ENCODE data around the gene LRRC8B. TPM values are rescaled to one million over a fixed set of nuclear protein-coding genes. Genes with fewer than 3 reads are reported as not detected.

Gene LRRC8B
- polyA plus RNA-seq, 10 donors = 2.4 to 4.5 (median 4.0) TPM

GRCh38 chr1:89546934-89547562 is 22.4 kb downstream of the LRRC8B start:
- DNase-seq = no peak

- DNase-seq = peak in 1 of 3 donors; percentile 50
These were observed 23.0 kb downstream of the LRRC8B start for GRCh38 chr1:89547563-89548116.

DNA sequence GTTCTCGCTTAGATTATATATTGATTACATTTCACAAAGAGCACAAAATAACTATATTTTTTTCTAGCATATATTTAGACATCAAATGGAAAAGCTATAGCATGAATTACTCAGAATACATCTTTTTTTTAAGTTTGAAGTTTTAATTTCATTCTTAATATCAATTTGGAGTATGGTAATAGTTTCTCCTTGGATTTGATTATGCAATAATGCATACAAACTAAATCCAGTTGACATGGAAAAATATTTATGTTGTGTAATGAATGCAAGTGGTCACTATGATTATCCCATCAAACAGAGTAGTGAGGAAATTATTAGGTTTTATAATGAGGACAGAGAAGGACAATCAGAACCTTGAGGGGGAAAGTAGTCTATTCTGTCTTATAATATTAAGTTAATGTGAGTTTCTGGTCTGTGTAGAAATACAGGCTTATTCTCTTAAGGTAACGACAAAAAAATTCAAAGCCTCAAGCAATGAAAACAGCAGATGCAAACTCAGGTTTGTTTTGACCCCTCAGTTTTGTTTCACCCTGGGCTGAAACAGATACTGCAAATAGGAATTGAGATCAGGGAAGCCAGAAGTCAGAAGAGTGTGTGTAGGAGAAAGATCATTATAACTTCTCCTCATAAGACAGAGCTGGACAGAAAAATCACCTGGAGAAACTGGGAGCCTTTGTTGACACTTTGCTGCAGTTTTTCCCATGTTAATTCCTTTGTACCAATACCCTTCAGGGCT is 23.7 kb downstream of the LRRC8B start:
- DNase-seq = no peak

DNA sequence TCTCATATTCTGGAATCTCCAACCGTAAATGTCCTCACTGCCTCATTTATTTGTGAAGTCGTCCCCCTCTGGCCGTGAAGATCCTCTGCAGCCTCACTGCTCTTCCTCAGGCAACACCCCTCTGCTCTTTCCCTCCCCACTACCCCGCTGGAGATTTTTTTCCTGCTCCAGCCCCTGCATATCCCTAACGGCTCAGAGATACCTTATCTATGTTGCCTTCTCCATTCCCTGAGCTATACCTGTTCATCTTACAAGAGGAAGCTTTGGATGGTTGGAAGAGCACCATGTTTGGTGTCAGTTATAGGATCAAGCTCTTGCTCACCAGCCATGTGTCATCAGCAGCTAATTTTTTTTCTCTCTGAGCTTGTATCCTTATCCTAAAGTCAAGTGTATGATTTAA is 26.4 kb downstream of the LRRC8B start:
- no peak for DNase-seq

DNA sequence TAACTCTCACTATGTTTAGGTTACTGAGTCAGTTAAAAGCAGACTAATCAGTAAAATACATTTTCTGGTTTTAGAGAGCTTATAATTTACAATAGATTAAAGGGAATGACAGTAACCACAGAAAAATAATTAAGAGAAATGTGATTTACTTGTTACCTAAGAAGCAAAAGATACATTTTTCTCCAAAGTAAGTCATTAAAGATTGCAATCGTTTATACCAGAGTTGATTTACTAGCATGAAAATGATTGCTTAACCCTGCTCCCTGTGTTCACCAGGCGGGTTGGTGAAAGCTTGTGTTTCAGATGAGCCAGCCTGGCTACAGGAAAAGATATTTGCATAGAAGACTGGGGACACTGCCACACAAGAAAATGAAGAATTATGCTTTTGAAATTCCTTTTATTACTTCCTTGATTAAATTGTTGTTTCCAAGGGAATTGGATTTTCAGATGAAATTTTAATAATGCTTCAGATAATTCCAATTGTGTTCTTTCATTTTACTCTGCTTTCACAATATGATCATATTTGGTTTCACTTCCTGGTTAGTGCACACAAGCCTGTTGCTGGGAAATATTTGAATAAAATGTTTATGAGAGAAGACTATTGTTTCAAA is 27.9 kb downstream of the LRRC8B start:
- peak in 1 of 3 donors; percentile 22 for DNase-seq

GRCh38 chr1:89553157-89553556 is 28.5 kb downstream of the LRRC8B start:
- DNase-seq = no peak

- no peak for DNase-seq
These were observed 30.9 kb downstream of the LRRC8B start for GRCh38 chr1:89555550-89555949.

- no peak for DNase-seq
These were observed 32.3 kb downstream of the LRRC8B start for GRCh38 chr1:89556726-89557444.

DNA sequence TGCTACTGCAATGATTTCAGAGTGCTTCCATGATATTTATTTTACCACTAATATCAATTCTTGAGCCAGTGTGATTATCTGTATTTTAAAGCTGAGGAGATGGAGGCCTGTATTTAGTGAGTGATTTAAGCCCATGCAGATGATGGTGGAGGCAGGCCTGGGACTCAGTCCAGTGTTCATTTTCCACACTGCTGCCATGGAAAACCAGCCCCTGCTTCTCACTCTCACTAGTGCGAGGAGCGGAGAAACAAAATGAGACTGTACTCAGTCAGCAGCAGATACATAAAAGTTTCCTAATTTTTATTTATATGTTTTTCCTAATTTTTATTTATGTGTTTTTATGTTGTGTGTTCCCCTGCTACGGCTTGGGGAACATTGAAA is 32.8 kb downstream of the LRRC8B start:
- DNase-seq = no peak

DNA sequence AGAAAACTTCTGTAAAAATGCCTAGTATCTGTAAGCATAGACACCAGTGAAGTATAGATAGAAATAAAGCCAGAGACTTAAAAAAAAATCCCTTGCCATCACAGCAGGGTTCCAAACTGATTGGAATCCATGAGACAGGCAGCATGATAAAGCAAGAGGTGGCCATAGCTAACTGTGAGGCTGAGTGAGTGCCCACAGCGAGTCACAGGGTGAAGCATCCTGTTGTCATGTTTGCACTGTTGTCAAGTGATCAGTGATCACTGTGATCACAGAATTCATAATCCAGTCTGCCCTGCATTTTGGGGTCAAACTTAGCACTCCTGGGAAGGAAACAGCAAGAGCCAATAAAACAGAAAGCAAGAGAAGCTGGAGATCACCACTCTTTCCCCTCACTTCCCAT is 33.3 kb downstream of the LRRC8B start:
- DNase-seq = no peak

- no peak for DNase-seq
These were observed 39.5 kb downstream of the LRRC8B start for GRCh38 chr1:89563957-89564604.

DNA sequence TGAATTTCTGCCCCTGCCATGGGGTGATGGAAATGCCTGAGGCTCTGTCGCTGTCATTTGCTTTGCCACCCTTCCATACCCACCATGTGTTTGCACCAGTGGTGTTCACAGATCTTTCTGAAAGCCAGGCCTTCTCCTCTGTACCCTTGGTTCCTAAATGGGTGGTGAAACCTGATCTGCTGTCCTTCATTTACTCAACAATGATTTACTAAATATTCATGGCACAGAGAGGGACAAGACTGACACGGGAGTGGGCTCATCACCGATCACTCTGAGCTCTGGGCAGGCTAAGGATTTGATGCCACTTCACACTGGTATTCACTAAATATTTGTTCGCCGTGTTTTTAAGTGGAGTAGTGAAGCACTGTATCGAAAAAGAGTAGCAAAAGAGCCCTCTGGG is 40.9 kb downstream of the LRRC8B start:
- no peak for DNase-seq

DNA sequence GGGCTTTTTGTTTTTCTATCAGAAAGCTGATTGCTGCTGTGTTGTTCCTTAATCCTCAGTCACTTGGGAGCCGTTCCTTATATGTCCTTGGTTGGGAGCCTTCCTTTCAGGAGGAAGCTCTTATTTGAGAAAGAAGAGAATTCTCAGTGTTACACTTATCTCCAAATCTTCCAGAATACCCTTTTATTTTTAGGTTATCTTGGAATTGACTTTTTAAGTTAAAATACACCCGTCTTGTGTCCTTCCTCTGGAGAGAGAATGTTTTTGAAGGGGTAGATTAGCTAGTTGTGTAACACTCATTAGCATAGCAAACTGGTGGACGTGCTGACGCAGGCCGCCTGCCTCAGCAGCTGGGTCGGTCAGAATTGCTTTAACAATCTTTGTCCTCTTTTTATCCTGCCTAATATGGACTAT is 42.1 kb downstream of the LRRC8B start:
- DNase-seq = peak in 2 of 3 donors; percentile 11 to 44

GRCh38 chr1:89567797-89568196 is 43.2 kb downstream of the LRRC8B start:
- DNase-seq = no peak

DNA sequence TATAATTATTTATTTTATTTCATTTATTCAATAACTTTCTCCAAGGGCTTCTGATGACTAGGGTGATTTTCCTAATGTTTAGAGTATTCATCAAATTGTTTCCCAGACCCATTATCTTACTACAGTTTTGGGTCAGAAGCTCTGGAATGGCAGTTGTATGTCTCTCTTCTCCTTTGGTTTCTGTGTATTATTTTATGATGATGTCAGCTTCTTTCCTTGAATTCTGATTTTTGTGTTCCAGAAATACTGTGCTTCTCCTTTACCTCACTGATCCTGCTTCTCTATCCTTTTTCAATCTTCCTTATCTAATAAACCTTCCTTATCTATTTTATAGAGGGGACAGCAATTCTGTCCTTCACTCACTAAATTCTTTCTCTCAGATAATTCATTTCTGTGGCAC is 48.8 kb downstream of the LRRC8B start:
- DNase-seq = no peak

- DNase-seq = no peak
These were observed 50.0 kb downstream of the LRRC8B start for GRCh38 chr1:89574621-89575020.

DNA sequence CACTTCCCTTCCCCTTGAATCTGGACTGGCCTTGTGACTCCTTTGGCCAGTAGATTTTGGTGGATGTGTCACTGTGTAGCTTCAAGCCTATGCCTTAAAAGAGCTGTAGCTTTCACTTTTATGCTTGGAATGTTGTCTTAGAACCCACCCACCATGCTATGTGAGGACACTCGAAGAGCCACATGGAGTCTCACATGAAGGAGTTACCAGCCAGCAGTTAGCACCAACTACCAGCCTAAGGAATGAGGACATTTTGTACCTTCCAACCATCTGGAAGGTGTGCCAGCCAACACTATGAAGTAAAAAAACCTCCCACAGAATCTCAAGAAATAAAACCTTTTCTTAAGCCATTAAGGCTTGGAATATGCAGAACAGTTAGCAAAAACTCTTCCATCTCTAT is 50.6 kb downstream of the LRRC8B start:
- no peak for DNase-seq

- DNase-seq = no peak
These were observed 51.4 kb downstream of the LRRC8B start for GRCh38 chr1:89576013-89576412.

GRCh38 chr1:89578151-89578550 is 53.5 kb downstream of the LRRC8B start:
- no peak for DNase-seq

DNA sequence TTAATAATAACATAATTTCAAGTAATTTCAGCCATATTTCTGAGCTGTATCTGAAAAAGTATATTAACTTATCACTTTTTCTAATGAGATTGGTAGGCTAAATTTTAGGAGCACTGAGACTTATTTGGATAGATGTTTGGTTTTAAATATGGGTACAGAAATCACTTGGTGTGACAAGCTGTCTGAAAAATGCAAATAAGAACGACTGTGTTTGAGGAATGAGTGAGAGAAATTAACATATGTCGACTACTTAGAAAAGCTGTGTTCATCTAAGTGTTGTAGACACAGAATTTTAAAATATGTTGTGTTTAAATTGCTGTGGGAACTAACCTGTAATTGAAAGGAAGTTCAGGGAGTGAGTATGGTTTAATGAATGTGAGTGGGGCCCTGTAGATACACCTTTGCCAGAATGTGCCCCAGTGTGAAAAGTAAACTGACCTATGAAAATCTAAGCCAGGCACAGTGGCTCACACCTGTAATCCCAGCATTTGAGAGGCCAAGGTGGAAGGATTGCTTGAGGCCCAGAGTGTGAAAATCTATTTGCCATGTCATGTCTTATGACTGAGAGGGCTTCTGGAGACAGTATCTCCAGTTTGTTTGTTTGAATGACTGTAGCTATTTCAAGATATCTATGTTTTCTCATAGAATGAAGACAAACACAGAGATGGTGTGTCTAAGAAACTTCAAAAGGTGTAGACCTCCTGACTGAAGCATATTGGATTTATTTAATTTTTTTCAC is 54.5 kb downstream of the LRRC8B start:
- DNase-seq = no peak

DNA sequence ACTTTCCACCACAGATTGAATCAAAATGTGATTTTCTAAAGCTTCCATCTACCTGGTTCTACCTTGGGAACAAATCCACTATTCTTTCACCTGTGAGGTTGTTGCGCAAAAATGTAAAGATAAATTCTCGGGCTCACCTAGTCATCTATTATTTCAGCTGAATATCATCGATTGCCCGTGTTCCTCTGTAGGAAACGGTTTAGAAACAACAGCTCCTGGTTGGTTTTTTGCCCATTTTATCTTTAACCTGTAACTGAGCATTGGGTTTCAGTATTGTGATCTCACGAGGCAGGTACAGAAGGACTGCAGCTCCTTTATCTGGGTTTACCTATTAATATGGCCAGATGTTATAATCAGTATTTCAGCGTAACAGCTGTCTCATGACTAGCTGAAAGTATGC is 55.4 kb downstream of the LRRC8B start:
- DNase-seq = no peak

Measured in muscle of back (tissue), 11 donors.